PC-9 (cell line): Measurements from ENCODE around the gene NAPB.

Source experiments
- CTCF ChIP-seq: fragments of 200-600 bp; sonication (generic); conservative IDR thresholded peaks from 2 replicates; pipeline ENCODE4 v1.6.1; 2017; ENCODE audit warnings: mixed run types, antibody characterized with exemption, mild to moderate bottlenecking, moderate library complexity
- EZH2 ChIP-seq: fragments of 200-600 bp; sonication (generic); IDR thresholded peaks from 2 replicates; pipeline ENCODE4 v1.8.0; 2017; ENCODE audit warnings: antibody characterized with exemption, low read depth

- TF ChIP-seq CTCF: no peak
- no peak for TF ChIP-seq EZH2
Measured at GRCh38 chr20:23413862-23414422, 7.3 kb downstream of the NAPB start.
